Iris pigment epithelial cell (primary cell): Measurements from ENCODE around the gene KIFC1.
A peak's percentile ranks its signal among the peaks of the same experiment; 100 is the strongest.
"Not testable (repeated sequence)": the region's sequence is repeated elsewhere in the genome, so short reads cannot be mapped to it uniquely, and the experiment has no call there.

ENCODE experiments used
- DNase-seq: peaks from one replicate; pipeline ENCODE4 v3.0.0-alpha.2; 2011; ENCODE audit warnings: low read depth

KIFC1 gene

DNA sequence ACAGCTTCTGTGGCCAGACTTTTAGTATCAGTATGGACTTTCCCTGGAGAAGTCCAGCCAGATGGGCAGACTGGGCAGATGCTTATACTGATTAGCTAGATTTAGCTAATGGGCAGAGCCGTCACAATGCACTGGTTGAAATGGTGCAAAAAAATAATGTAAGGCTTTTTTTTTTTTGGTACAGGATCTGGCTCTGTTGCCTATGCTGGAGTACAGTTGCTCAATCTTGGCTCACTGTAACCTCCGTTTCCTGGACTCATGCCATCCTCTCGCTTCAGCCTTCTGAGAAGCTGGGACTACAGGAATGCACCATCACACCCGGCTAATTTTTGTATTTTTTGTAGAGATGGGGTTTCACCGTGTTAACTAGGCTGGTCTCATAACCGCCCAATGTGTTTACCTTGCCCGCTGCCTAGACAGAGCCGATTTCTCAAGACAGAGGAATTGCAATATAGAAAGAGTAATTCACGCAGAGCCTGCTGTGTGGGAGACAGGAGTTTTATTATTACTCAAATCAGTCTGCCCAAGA is 16.4 kb upstream of the KIFC1 start:
- peak; percentile 96 for DNase-seq

DNA sequence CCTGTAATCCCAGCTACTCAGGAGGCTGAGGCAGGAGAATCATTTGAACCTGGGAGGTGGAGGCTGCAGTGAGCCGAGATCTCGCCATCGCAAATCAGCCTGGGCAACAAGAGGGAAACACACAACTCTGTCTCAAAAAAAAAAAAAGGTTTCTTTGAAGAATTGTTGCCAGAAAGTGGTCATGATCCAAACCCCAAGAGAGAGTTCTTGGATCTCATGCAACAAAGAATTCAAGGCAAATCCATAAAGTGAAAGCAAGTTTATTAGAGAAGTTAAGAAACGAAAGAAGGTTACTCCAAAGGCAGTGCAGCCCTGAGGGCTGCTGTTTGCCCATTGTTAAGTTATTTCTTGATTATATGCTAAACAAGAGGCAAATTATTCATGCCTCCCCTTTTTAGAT is 14.5 kb upstream of the KIFC1 start:
- DNase-seq = no peak

DNA sequence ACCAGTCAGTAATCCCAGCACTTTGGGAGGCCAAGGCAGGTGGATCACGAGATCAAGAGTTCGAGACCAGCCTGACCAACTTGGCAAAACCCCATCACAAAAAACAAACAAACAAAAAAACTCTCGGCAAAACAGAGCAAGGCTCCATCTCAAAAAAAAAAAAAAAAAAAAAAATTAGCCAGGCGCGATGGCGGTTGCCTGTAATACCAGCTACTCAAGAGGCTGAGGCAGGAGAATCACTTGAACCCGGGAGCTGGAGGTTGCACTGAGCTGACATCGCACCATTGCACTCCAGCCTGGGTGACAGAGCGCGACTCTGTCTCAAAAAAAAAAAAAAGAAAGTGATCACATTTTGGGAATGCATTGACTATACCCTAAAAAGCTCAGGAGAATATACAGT is 12.4 kb upstream of the KIFC1 start:
- DNase-seq = not testable (repeated sequence)

DNA sequence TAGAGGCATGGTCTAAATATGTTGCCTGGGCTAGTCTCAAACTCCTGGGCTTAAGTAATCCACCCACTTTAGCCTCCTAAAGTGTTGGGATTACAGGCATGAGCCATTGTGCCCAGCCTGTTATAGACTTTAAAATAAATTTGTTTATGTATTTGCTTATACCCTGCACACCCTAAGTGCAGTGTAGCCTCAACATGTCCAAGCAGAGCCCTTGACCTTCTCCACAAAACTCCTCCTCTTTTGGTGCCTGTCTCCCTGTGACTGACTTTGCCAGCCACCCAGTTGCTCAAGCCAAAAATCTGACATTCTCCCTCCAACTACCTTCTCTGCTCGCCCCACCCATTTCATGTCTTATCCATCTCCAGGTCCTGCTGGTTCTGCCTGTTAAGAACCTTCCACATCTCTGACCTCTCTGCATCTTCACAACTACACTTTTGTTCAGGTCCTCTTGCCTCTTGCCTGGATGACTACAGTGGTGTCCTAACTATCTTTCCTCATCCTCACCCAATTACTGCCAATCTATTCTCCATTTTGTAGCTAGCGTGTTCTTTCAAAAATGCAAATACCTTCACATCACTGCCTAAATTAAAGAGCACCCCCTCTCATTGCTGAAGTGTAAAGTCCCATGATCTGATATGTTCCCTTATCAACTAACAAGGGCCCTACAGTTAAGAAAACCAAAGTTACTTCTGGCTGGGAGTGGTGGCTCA is 11.2 kb upstream of the KIFC1 start:
- DNase-seq = no peak

DNA sequence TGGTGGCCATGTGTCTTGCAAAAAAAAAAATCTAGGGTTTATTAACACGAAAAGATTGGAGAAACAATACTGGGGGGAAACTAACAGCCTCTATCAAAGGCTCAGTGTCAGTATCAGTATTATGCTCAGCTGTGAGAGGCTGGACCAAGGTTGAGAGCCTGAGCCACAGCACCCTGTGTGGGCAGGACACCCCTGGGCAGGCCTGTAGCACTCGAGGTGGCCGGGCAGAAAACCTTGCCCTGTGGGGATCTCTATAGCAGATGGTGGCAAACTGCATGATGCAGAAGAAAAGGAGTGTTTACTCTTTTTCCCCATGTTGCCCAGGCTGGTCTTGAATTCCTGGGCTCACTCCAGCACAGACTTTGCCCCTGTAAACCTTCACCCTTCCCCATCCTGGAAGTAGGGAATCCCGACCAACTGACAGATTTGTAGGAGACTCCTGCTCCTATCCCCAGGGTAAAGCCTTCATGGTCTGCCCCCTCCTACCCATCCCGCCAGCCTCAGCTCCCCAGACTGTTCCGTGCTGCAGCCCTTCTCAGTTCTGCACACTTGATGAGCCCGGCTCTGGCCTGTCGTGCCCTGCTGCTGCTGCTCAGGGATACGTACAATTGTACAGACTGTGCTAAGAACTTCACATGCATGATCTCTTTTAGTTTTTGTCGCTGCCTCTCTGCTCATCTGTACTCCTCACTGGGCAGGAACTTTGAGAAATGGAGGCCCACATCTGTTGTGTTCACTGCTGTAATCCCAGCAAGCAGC is 8.0 kb upstream of the KIFC1 start:
- DNase-seq = no peak

- DNase-seq = peak; percentile 76
Measured at GRCh38 chr6:33384581-33385020, 7.0 kb upstream of the KIFC1 start.

- DNase-seq = no peak
Measured at GRCh38 chr6:33390173-33390572, 1.4 kb upstream of the KIFC1 start.

- DNase-seq = no peak
Measured at GRCh38 chr6:33390767-33391277, 801 bp upstream of the KIFC1 start.

- DNase-seq = peak; percentile 55
Measured at GRCh38 chr6:33391922-33392594, 435 bp downstream of the KIFC1 start.

DNA sequence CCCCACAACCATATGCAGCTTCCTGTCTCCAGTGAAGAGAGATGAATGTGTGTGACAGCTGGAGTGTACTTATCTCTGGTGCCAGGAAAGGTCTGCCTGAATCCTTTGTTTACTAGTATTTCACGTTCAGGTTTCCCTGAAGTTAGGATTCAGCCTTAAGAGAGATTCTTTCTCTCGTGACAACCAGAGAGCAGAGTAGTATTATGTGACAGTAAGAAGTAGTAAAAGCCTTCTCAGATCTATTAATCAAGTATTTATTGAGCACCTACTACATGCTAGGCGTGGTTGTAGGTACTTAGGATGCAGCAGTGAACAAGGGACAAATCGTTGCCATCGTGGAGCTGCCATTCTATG is 949 bp downstream of the KIFC1 start:
- DNase-seq = no peak

DNA sequence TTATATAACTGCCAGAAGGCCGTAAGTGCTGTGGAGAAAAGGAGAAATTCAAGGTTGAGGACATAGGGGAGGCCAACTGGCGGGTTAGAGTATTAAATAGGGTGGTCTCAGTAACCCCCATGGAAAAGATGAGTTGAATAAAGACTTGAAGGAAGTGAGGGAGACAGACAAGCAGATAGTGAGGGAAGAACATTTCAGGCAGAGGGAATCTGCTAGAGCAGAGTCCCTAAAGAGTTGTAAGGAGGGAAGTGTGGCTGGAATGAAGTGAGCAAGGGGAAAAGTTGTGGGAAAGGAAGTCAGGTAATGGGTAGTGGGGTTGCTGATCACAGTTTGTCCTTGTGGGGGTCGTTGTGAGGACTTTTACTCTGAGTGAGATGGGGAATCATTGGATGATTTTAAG is 1.4 kb downstream of the KIFC1 start:
- DNase-seq = no peak

- no peak for DNase-seq
Measured at GRCh38 chr6:33397541-33397940, 5.9 kb downstream of the KIFC1 start.

DNA sequence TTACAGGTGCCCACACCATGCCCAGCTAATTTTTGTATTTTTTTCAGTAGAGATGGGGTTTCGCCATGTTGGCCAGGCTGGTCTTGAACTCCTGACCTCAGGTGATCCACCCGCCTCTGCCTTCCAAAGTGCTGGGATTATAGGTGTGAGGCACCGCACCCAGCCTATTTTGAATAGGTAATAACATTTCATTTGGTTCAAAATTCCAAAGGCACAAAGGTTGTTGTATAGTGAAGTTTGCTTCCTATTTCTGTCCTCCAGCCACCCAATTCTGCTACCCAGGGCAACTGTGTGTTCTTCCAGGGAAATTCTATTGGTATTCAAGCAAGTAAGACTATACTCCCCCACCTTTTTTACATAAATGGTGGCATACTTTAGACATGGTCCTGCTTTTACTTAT is 7.0 kb downstream of the KIFC1 start:
- DNase-seq = not testable (repeated sequence)

- DNase-seq = not testable (repeated sequence)
Measured at GRCh38 chr6:33399881-33400280, 8.3 kb downstream of the KIFC1 start.

- DNase-seq = no peak
Measured at GRCh38 chr6:33404884-33405283, 13.3 kb downstream of the KIFC1 start.

DNA sequence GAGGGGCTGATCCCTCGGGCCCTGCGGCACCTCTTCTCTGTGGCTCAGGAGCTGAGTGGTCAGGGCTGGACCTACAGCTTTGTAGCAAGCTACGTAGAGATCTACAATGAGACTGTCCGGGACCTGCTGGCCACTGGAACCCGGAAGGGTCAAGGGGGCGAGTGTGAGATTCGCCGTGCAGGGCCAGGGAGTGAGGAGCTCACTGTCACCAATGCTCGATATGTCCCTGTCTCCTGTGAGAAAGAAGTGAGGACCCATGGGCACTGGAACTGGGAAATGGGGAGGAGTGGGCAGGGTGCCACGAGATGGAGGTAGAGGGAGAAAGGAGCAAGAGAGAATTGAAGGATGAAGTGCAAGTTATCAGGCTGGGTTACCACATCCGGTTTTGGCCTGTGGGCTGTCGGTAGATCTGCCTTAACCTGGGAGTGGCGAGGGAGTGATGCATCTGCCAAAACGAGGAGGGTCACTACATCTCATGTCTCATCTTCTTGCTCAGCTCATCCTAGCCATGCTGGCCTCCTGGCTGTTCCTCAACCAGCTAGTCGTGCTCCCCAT is 13.8 kb downstream of the KIFC1 start:
- DNase-seq = no peak

DNA sequence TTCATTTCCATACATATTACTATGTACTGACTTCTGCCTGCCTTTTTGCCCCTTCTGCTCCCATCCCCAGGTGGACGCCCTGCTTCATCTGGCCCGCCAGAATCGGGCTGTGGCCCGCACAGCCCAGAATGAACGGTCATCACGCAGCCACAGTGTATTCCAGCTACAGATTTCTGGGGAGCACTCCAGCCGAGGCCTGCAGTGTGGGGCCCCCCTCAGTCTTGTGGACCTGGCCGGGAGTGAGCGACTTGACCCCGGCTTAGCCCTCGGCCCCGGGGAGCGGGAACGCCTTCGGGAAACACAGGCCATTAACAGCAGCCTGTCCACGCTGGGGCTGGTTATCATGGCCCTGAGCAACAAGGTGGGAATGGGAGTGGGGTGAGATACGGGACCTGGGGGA is 14.5 kb downstream of the KIFC1 start:
- no peak for DNase-seq

- DNase-seq = peak; percentile 65
Measured at GRCh38 chr6:33407132-33407718, 15.6 kb downstream of the KIFC1 start.

DNA sequence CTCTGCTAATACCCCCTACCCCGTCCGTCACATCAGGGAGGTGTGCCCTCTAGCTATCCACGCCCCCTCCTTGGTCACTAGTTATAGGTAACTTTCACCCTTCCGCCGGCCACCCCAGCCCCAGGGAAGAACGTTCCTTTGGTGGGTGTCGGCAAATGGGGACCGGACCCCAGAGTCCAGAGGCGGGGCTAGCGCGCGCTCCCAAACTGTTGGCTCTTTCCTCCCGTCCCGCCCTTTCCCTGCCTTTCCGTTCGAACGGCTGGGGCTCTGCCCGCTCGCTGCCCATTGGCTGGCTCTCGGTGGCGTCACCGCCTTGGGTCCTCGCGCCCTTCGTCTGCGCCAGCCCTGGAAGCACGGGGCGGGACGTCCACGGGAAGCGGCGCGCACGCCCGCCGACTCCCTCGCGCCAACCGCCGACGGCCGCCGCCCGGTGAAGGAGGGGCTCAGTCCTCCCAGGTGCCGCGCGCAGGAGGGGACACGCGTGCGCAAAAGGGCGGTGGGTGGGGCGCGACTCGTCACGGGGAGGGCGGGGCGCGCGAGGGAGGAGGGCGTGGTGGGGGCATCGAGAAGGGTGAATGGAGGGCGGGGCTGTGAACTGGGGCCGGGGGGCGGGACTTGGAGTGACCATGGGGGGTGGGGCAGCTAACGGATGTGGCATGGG is 18.6 kb downstream of the KIFC1 start:
- DNase-seq = peak; percentile 99

GRCh38 chr6:33410711-33411631 is 19.3 kb downstream of the KIFC1 start, which contains the start of gene PHF1:
PHF1 (plus strand) TSS chr6:33411014; CDS start chr6:33412264, 1,250 bp downstream.
- peak; percentile 87 for DNase-seq
